GM19239 (cell line): ENCODE data around the gene ZC3H15.
A peak's percentile ranks its signal among the peaks of the same experiment; 100 is the strongest.
"Not testable (repeated sequence)": the region's sequence is repeated elsewhere in the genome, so short reads cannot be mapped to it uniquely, and the experiment has no call there.

Source experiments
- DNase-seq: peaks from one replicate; pipeline ENCODE4 v3.0.0; 2011; ENCODE audit warnings: low spot score; ENCODE audit not compliant: insufficient read length
- FAIRE-seq: peaks from 2 replicates; lab custom pipeline; 2011; peaks lifted over from hg19 to GRCh38; lab: Jason Lieb, UNC

ZC3H15 gene

GRCh38 chr2:186486651-186487647 is 889 bp downstream of the ZC3H15 start:
- DNase-seq, result no peak

DNA sequence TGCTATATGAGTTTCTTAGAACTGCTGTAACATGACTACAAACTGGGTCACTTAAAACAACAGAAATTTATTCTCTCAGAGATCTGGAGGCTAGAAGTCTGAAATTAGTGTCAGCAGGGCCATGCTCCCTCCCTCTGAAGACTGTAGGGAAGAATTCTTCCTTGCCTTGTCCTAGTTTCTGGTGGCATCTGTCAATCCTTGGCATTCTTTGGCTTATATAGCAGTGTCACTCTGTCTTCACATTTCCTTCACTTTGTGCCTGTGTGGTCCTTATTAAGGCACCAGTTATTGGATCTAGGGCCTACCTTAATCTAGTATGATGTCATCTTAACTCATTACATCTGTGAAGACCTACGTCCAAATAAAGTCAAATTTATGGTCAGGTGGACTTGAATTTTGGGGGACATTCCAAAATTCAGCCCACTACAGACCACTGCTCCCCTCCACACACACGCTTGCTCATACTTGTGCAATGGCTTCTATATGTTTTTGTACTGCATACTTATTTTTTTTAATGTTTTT is 7.6 kb downstream of the ZC3H15 start:
- DNase-seq, result no peak
- FAIRE-seq, result no peak

More at GRCh38 chr2:186486651-186487647, 889 bp downstream of the ZC3H15 start:
- peak; percentile 67 for FAIRE-seq

DNA sequence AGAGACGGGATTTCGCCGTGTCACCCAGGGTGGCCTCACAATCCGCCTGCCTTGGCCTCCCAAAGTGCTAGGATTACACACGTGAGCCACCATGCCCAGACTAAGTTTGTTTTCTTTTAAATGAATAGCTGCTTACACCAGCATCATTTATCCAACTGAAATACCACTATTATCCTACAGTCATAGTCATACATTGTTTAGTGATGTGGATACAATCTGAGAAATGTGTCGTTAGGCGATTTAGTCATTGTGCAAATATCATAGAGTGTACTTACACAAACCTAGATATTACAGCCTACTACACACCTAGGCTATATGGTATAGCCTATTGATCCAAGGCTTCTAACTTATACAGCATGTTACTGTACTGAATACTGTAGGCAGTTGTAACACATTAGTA is 10.3 kb downstream of the ZC3H15 start:
- DNase-seq (no peak), FAIRE-seq (no peak)

DNA sequence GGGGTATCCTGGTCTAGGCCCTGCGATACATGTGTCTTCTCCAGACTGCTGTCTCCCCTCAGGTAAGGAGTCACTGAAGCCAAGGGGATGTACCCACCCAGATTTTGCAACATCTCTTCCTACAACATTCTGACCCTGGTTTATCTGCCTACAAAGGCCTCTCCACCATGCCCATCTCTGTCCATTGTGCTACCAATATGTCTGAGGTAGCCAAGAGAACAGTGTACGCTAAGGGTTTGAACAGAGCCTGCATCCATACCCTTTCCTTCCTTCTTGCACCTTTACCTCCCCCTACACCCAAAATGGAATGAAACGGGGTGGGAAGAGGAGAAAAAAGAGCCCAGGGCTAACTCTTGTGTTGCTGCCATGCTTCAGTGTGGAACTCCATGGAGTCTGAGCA is 11.9 kb downstream of the ZC3H15 start:
- no peak for DNase-seq
- no peak for FAIRE-seq

DNA sequence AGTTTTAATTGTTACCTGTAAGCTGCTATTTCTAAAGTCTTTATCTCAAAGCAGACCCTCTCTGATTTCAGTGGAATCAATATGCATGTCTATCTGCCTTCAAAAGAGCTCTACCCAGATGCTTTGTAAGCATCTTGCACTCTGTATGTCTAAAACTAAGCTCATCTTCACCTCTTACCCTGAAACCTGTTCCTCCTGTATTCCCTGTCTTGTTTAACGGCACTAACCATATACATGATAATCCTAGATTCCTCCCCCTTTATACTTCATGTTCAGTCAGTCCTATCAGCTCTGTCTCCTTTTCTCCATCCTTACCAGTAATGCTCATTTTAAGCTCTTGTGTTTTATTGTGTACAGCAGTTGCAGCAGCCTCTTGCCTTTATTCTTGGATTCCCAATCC is 12.8 kb downstream of the ZC3H15 start:
- DNase-seq (no peak), FAIRE-seq (no peak)

GRCh38 chr2:186503827-186504606 is 18.0 kb downstream of the ZC3H15 start:
- DNase-seq, result no peak
- peak; percentile 45 for FAIRE-seq

GRCh38 chr2:186508263-186508662 is 22.2 kb downstream of the ZC3H15 start:
- DNase-seq, result no peak
- no peak for FAIRE-seq

DNA sequence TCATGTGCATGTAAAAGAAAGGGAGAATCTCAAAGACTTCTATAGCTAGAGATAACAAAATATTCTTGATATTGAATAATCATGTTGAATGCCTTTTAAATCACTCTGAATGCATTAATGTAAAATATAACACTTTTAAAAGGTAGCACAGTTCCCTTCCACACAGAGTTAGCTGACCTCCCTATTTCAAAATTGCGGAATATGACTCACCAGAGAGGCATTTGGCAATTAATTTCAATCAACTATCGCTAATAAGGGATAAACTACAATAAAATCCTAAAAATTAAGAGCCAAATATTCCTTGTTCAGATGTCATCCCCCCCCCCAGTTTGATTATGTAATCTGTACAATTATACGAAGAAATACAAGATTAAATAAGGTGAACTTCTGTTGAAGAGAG is 29.3 kb downstream of the ZC3H15 start:
- no peak for DNase-seq
- FAIRE-seq, result no peak

DNA sequence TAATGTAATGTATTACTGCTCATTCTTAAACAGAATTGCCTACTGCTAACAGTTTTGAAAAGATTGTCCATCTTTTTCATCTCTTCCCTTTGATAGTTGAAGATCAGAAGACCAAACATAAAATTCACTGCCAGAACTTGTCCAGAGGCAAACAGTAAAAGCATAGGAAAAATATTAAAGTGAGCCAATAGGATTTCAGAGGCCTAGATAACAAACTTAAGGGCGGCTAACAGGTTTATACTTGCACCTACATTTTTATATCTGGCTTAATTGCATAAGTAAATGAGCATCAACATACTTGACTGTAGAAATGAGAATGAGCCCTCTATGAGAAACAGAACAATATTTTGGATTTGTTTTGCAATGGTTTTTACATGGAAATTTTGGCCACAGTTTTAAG is 30.3 kb downstream of the ZC3H15 start:
- FAIRE-seq (no peak), DNase-seq (no peak)

DNA sequence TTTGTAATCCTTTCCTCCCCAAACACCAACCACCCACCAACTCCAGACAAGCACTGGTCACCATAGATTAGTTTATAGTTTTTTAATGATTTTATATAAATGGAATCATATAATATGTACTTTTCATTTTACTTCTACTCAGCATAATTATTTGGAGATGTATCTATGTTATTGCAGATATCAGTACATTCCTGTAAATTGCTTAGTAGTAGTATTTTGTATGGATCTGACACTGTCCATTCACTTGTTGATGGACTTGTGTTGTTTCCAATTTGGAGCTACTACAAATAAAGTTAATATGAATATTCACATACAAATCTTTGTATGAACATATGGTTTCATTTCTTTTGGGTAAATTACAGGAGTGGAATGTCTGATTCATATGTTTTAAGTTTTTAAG is 31.0 kb downstream of the ZC3H15 start:
- DNase-seq (no peak), FAIRE-seq (peak; percentile 28)

GRCh38 chr2:186518291-186518690 is 32.2 kb downstream of the ZC3H15 start:
- FAIRE-seq, result no peak

DNA sequence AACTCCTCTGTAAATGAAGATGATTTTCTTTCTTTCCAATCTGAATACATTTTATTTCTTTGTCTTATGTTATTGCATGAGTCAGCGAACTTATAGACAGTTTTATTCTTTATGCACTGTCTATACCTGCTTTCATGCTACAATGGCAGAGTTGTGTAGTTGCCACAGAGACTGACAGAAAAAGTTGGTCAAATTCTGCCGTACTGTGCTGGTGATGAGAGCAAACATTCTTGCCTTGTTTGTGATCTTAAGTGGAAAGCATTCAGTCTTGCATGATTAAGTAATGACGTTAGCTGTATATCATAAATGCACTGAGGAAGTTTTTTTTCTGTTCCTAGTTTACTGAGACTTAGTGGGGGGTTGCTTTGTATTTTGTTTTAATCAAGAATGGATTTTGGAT is 32.9 kb downstream of the ZC3H15 start:
- DNase-seq (no peak), FAIRE-seq (no peak)

More at GRCh38 chr2:186518291-186518690, 32.2 kb downstream of the ZC3H15 start:
- no peak for DNase-seq

DNA sequence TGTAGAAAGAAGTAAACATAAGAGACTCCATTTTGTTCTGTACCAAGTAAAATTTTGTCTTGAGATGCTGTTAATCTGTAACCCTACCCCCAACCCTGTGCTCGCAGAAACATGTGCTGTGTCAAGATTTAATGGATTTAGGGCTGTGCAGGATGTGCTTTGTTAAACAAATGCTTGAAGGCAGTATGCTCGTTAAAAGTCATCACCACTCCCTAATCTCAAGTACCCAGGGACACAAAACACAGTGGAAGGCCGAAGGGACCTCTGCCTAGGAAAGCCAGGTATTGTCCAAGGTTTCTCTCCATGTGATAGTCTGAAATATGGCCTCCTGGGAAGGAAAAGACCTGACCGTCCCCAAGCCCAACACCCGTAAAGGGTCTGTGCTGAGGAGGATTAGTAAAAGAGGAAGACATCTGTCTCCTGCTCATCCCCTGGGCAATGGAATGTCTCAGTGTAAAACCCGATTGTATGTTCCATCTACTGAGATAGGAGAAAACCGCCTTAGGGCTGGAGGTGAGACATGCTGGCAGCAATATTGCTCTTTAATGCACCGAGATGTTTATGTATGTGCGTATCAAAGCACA is 35.6 kb downstream of the ZC3H15 start:
- not testable (repeated sequence) for FAIRE-seq, DNase-seq

DNA sequence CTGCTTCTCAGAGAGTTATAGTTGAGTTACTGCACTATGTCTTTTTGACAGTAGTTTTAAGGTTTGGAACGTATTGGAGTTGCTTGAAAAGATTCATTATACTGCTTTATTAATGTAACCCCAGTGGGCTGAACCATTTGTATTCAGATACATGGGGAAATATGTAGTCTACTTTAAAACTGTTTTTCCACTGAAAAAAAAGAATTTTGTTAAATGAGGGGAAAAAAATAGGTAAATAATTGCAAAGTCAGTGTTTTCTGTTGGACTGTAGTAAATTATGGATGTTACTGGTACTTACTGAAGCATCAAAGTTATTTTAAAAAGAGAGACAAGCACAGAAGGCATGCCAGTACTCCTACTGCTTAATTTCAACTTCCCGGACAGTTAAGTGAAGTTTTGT is 36.4 kb downstream of the ZC3H15 start:
- DNase-seq (no peak), FAIRE-seq (no peak)

DNA sequence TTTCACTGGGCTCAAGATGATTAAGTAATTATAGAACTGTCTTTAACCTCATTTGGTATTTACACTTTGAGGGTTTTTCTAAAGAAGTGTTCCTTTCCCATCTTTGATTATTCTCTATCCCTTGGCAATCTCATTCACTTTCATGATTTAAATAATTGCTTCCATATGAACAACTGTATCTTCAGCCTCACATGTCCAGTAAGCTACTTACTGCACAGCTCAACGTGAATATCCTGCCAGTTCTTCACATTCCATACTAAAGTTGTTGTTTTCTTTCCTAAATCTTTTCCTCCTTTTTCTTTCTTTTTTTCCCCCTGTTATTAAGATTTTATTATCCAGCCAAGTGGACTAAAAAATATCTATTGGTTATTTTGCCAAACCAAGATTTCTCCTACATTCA is 37.7 kb downstream of the ZC3H15 start:
- DNase-seq, result no peak
- FAIRE-seq, result no peak

- DNase-seq (no peak), FAIRE-seq (no peak)
These were observed 40.2 kb downstream of the ZC3H15 start for GRCh38 chr2:186526281-186526680.

GRCh38 chr2:186530314-186530713 is 44.3 kb downstream of the ZC3H15 start:
- no peak for FAIRE-seq

DNA sequence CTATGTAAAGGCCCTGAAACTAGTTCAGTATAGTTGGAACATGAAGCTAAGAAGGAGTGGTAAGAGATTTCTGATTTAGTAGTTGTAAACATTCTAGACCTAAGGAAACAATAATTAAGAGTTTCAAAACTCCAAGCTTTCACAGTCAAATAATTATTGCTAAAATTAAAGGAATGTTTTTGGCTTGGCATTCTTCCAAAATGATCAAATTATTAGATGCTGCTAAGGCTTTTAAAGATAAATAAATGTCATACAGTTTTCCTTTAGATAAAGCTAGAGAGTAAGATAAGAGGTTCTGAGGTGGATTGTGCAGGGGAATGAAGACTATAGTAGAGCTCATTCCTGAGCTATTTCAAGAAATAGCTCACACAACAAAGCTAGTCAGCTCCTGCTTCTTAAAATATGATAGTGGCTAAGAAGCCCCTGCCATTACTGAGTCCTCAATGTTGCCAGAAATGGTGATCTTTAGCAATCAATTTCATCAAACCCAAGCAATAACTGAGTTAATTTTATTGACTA is 45.3 kb downstream of the ZC3H15 start:
- DNase-seq (no peak), FAIRE-seq (no peak)

More at GRCh38 chr2:186530314-186530713, 44.3 kb downstream of the ZC3H15 start:
- no peak for DNase-seq

- FAIRE-seq, result no peak
- no peak for DNase-seq
These were observed 46.8 kb downstream of the ZC3H15 start for GRCh38 chr2:186532891-186533290.

GRCh38 chr2:186533717-186534116 is 47.7 kb downstream of the ZC3H15 start:
- DNase-seq, result no peak
- no peak for FAIRE-seq
